ENCODE data around the gene NTN5.

Gene NTN5

DNA sequence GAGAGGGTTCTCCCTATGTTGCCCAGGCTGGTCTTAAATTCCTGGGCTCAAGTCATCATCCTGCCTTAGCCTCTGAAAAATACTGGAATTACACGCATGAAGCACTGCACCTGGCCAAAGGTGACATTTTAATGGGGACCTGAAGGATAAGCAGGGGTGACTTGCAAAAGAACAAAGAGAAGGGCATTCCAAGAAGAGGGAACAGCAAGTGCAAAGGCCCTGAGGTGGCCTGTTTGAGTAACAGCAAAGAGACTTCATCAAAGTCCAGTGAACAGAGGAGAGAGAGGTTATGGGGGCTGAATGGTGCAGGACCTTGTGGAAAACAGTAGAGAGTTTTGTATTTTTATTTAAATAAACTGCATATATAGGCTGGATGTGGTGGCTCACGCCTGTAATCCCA lies 31.0 kb downstream of the NTN5 start:
- Histone ChIP-seq H3K4me1 (ENCODE audit: control insufficient read depth, insufficient read depth, low read length) (peaks cover 28% of the 10 kb centered on the region), H3K36me3 (ENCODE audit: control insufficient read depth in 2 of 2, insufficient read depth in 2 of 2, low read length in 2 of 2) (no peaks in the 10 kb centered on the region), H3K9me3 (ENCODE audit: control insufficient read depth in 2 of 2, low read length in 2 of 2) (no peaks in the 10 kb centered on the region), H3K9ac (ENCODE audit: low read length in 2 of 2) (no peak overlapping the region), H3K27ac (ENCODE audit: low read length) (no peak overlapping the region), H3K27me3 (ENCODE audit: control insufficient read depth in 1 of 2, insufficient read depth in 2 of 2, low read length in 2 of 2) (no peaks in the 10 kb centered on the region), H3K4me3 (ENCODE audit: low read length in 2 of 2) (no peak overlapping the region)

DNA sequence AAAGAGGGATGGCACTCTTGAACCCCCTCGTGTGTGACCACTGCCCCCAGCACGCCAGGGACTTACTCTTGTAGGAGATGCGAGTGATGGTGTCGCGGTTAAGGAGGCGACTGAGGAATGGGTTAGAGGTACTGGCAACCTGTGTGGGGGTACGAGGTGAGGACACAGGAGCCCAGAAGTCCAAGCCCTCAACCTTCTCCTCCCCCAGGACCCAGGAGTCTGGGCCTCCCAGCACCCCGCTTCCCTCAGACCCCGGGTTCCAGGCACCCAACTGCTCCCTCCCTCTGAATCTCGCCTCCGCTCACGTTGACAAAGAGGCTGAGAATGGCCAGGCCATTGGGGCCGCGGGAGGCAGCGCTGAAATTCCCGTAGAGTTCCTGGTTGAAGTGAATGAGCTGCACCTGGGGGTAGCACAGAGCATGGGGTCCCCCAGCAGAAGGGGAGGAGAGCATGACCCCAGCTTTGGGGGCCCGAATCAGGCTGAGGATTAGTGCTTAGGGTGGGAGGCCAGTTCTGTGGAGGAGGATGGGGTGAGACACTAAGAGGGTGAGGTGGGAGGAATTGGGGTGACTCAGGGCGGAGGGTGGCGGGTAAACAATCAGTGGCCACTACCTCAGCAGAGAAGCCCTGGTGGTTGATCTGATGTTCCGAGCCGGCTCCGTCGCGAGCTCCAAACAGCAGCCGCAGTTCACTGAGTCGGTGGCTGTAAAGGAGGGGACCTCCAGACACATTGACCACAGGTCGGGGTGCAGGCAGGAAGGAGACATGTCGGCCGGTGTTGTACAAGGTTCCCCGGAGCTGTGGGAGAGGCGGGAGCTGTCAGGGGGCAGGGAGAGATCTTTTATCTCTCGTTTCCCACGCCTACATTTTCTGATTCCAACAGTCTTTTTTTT lies 33.1 kb downstream of the NTN5 start:
- H3K27ac ChIP-seq (ENCODE audit: low read length) = no peak overlapping the region
- peaks cover 29% of the 10 kb centered on the region for H3K4me1 ChIP-seq (ENCODE audit: control insufficient read depth, insufficient read depth, low read length)
- H3K36me3 ChIP-seq (ENCODE audit: control insufficient read depth in 2 of 2, insufficient read depth in 2 of 2, low read length in 2 of 2) = no peaks in the 10 kb centered on the region
- H3K4me3 ChIP-seq (ENCODE audit: low read length in 2 of 2) = no peak overlapping the region
- no peak overlapping the region for H3K9ac ChIP-seq (ENCODE audit: low read length in 2 of 2)
- no peaks in the 10 kb centered on the region for H3K27me3 ChIP-seq (ENCODE audit: control insufficient read depth in 1 of 2, insufficient read depth in 2 of 2, low read length in 2 of 2)
- H3K9me3 ChIP-seq (ENCODE audit: control insufficient read depth in 2 of 2, low read length in 2 of 2) = no peaks in the 10 kb centered on the region

DNA sequence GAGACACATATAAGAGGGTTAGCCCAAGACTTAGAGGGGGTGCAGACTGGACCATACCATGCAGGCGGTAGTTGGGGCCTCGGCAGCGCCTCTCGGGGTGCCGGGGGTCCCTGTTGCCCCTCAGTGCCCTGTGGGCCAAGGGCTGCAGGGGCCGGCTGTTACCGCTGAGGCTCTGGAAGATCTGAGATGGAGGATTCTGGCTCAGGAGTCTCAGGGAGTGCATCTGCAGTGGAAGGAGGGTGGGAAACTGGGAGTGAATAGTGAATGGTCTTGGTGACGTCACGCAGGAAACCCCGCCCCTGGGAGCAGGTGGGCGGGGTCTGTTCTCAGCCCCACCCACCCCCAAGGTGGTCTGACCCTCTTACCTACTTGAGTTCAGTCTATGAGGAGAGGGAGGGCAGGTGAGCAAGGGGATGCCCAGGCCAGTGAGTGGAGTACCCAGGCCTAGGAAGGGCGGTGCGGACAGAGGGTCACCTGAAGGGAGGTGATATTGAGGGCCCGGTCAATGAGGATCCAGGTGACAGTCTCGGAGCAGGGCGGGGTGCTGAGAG lies 33.9 kb downstream of the NTN5 start:
- Histone ChIP-seq H3K27ac (ENCODE audit: low read length) (peak overlapping the region; percentile 98), H3K4me3 (ENCODE audit: low read length in 2 of 2) (peak overlapping the region; percentile 44 to 93), H3K4me1 (ENCODE audit: control insufficient read depth, insufficient read depth, low read length) (peaks cover 30% of the 10 kb centered on the region), H3K36me3 (ENCODE audit: control insufficient read depth in 2 of 2, insufficient read depth in 2 of 2, low read length in 2 of 2) (no peaks in the 10 kb centered on the region), H3K9me3 (ENCODE audit: control insufficient read depth in 2 of 2, low read length in 2 of 2) (no peaks in the 10 kb centered on the region), H3K27me3 (ENCODE audit: control insufficient read depth in 1 of 2, insufficient read depth in 2 of 2, low read length in 2 of 2) (no peaks in the 10 kb centered on the region), H3K9ac (ENCODE audit: low read length in 2 of 2) (peak overlapping the region in 1 of 2 donors; percentile 36)

DNA sequence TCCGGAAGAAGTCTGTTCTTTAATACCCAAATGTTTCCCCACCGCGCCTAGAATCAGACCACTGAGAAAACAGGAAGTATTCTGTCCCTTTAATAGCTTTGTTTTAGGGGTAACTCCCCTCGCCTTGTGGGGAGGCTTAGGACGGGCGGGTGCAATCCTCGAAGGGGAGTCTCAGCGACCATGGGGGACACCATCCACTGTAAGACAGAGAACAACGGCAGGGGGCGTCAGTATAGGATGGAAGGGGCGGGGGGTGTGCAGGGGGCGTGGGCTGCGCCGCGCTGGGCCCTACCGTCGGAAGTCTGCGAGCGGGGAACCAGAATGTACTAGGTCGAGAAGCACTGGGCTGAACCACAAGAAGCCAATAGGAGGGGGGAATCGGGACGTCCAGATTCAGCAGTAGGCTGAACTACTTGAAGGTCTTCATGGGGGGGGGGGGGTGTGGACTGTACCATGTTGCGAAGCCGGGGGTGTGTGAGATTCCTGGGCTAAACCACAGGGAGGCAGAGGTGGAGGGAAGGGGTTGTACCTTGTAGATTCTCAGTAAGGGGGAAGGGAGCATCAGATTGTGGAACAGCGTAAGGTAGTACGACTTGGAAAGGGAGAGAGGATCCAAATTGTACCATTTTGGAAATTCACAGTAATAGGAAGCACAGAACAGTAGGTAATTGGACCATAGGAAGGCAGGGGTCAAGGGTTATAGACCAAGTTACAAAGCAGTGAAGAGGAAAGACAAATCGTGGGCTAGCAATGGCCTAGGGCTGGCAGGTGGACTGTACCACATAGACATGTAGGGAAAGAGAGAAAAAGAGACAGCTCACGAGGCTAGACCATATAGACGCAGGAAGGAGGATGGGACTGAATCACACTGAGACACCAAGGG lies 34.6 kb downstream of the NTN5 start:
- peak overlapping the region; percentile 74 to 93 for H3K4me3 ChIP-seq (ENCODE audit: low read length in 2 of 2)
- no peaks in the 10 kb centered on the region for H3K9me3 ChIP-seq (ENCODE audit: control insufficient read depth in 2 of 2, low read length in 2 of 2)
- H3K9ac ChIP-seq (ENCODE audit: low read length in 2 of 2) = peak overlapping the region; percentile 80 to 94
- peaks cover 37% of the 10 kb centered on the region for H3K4me1 ChIP-seq (ENCODE audit: control insufficient read depth, insufficient read depth, low read length)
- no peaks in the 10 kb centered on the region for H3K27me3 ChIP-seq (ENCODE audit: control insufficient read depth in 1 of 2, insufficient read depth in 2 of 2, low read length in 2 of 2)
- H3K36me3 ChIP-seq (ENCODE audit: control insufficient read depth in 2 of 2, insufficient read depth in 2 of 2, low read length in 2 of 2) = peaks cover 0 to 2% of the 10 kb centered on the region in 2 donors
- H3K27ac ChIP-seq (ENCODE audit: low read length) = peak overlapping the region; percentile 98

DNA sequence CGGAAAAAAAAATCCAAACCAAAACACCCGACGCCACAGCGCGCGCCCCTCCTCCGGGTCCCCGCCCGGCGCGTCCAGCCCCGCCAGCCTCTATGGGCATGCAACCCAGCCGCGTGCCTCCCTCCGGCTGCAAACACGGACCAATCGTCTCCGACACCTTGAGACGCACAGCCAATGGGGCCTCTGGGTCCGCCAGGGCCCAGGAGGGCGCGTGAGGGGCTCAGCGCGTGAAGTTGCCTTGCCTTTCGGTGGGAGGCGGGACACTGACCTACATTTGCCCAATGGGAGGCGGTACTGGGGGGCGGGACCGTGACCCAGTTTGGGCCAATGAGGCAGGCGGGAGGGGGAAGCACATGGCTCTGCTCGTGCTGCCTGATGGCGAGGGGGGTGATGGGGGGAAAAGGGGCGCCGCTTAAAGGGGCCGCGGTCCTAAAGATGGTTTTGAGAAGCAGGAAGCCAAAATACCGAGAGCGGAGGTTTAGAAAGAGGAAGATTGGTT lies 35.3 kb downstream of the NTN5 start:
- peaks cover 44% of the 10 kb centered on the region for H3K4me1 ChIP-seq (ENCODE audit: control insufficient read depth, insufficient read depth, low read length)
- H3K9ac ChIP-seq (ENCODE audit: low read length in 2 of 2) = peak overlapping the region; percentile 80 to 94
- peak overlapping the region; percentile 76 to 93 for H3K4me3 ChIP-seq (ENCODE audit: low read length in 2 of 2)
- H3K27me3 ChIP-seq (ENCODE audit: control insufficient read depth in 1 of 2, insufficient read depth in 2 of 2, low read length in 2 of 2) = no peaks in the 10 kb centered on the region
- no peaks in the 10 kb centered on the region for H3K9me3 ChIP-seq (ENCODE audit: control insufficient read depth in 2 of 2, low read length in 2 of 2)
- peak overlapping the region; percentile 98 for H3K27ac ChIP-seq (ENCODE audit: low read length)
- H3K36me3 ChIP-seq (ENCODE audit: control insufficient read depth in 2 of 2, insufficient read depth in 2 of 2, low read length in 2 of 2) = peaks cover 0 to 9% of the 10 kb centered on the region in 2 donors

DNA sequence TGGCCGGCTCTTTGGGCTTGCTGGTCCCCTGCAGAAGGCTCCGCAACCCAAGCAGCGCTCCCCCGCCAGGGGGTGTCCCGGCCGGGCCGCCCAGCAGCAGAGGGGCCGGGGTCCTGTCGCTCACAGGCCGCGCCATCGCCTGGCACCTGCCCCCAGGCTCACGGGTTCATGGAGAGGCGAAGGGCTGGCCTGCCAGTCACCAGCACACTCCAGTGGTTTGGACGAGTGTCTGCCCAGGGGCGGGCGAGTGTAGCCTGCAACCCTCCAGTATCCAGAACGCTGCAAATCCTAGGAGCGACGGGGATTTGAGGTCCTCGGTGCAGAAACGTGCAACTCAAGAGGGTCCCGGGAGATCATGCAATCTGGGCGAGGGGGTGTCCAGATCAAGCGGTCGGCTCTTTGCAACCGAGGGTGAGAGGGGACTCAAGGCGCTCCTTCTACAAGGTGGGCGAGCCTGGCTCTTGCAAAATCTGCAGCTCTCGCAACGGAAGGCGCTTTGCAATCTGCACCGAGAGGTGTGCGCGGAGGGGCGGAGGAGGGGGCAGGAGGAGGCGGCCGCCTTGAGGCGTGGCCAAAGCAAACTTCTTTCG lies 35.9 kb downstream of the NTN5 start, which contains the start of gene DBP:
Gene DBP (minus strand): TSS at position 521 of the 590 bp plus-strand sequence. CDS start 385 bp downstream, at position 136.
- Histone ChIP-seq H3K27me3 (ENCODE audit: control insufficient read depth in 1 of 2, insufficient read depth in 2 of 2, low read length in 2 of 2) (no peaks in the 10 kb centered on the region), H3K4me3 (ENCODE audit: low read length in 2 of 2) (peak within 1 kb of the TSS; percentile 76 to 93), H3K9ac (ENCODE audit: low read length in 2 of 2) (peak within 1 kb of the TSS; percentile 80 to 94), H3K9me3 (ENCODE audit: control insufficient read depth in 2 of 2, low read length in 2 of 2) (no peaks in the 10 kb centered on the region), H3K4me1 (ENCODE audit: control insufficient read depth, insufficient read depth, low read length) (peaks cover 46% of the 10 kb centered on the region), H3K27ac (ENCODE audit: low read length) (peak within 1 kb of the TSS; percentile 98), H3K36me3 (ENCODE audit: control insufficient read depth in 2 of 2, insufficient read depth in 2 of 2, low read length in 2 of 2) (peaks cover 0 to 10% of the 10 kb centered on the region in 2 donors)

DNA sequence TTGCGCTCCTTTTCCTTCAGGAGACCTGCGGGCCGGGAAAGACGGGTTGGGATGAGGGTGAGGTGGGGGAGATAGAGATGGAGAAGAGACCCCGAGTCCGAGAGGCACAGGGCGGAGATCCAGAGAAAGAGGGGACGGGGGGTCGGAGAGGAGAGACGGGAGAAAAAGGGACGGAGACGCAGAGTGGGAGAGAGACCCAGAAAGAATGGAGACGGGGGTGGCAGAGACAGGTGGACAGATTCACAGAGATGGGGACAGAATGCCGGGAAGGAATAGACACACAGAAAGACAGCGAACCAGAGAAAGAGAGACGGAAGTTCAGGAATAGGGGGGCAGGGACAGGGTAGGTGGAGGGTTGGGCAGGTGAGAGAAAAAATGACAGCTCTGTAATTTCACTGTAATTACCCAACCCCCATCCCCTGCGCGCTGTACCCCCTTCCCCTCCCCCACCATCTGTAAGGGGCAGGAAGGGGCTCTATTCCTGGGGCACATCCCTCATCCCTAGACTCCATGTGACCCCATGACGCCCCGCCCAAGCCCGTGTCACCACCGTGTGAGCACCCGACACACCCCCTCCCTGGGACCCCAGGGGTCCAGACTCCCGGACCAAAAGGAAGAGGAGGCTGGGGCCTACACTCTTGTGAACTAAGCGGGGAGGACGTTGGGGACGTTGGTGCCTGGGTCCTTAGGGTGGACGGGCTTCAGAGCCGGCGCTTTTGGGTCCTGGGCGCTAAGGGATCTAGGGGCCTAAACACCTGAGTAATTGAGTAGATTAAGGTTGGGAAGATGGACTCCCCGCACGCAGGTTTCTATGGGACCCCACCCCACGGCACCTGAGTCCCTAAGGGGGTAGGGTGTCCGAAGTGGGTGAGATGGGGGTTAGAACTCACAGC lies 36.6 kb downstream of the NTN5 start:
- peak overlapping the region; percentile 76 to 93 for H3K4me3 ChIP-seq (ENCODE audit: low read length in 2 of 2)
- H3K9ac ChIP-seq (ENCODE audit: low read length in 2 of 2) = peak overlapping the region; percentile 66 to 78
- H3K36me3 ChIP-seq (ENCODE audit: control insufficient read depth in 2 of 2, insufficient read depth in 2 of 2, low read length in 2 of 2) = peaks cover 0 to 15% of the 10 kb centered on the region in 2 donors
- peaks cover 52% of the 10 kb centered on the region for H3K4me1 ChIP-seq (ENCODE audit: control insufficient read depth, insufficient read depth, low read length)
- H3K27me3 ChIP-seq (ENCODE audit: control insufficient read depth in 1 of 2, insufficient read depth in 2 of 2, low read length in 2 of 2) = no peaks in the 10 kb centered on the region
- H3K27ac ChIP-seq (ENCODE audit: low read length) = peak overlapping the region; percentile 98
- H3K9me3 ChIP-seq (ENCODE audit: control insufficient read depth in 2 of 2, low read length in 2 of 2) = no peaks in the 10 kb centered on the region

DNA sequence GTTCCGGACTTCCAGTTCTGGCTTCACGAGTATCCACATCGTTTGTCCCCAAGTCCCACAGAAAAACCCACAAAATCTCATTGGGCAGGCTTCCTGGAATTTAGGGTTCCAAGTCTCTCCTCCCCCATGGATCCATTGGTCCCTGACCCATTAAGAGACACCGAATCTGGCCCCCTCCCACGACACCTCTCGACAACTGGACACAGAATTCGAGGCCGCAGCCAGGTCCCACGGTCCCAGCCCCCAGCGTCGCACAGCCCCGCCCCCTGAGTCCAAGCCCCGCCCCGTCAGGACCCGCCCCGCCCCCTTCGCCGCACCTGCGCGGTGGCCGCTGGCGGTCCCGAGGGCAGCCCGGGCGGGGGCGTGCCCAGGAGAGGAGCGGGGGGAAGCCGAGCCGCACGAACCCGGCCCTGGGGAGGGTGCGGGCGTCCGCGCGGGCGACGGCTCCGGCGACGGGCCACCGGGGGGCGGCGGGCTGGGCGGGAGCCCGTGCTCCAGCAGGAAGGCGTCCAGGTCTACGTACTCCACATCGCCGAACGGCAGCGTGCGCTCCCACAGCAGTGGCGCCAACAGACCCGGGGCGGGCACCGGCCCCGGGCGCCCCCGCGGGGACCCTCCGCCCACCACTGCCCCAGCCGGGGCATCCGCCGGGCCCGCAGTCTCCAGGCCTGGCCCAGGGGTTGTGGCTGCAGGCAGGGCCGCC lies 37.4 kb downstream of the NTN5 start:
- peaks cover 60% of the 10 kb centered on the region for H3K4me1 ChIP-seq (ENCODE audit: control insufficient read depth, insufficient read depth, low read length)
- peak overlapping the region; percentile 66 to 78 for H3K9ac ChIP-seq (ENCODE audit: low read length in 2 of 2)
- H3K27me3 ChIP-seq (ENCODE audit: control insufficient read depth in 1 of 2, insufficient read depth in 2 of 2, low read length in 2 of 2) = no peaks in the 10 kb centered on the region
- peak overlapping the region; percentile 98 for H3K27ac ChIP-seq (ENCODE audit: low read length)
- peak overlapping the region; percentile 76 to 93 for H3K4me3 ChIP-seq (ENCODE audit: low read length in 2 of 2)
- peaks cover 0 to 18% of the 10 kb centered on the region in 2 donors for H3K36me3 ChIP-seq (ENCODE audit: control insufficient read depth in 2 of 2, insufficient read depth in 2 of 2, low read length in 2 of 2)
- H3K9me3 ChIP-seq (ENCODE audit: control insufficient read depth in 2 of 2, low read length in 2 of 2) = no peaks in the 10 kb centered on the region
